GM11168 (cell line): ENCODE data around the gene PTPRE.

Experiments
- in situ Hi-C: fragments of 300-500 bp; cut with MboI; formaldehyde crosslinking; loops from one replicate; pipeline ENCODE4 v1.12.0; 2022; ENCODE audit warnings: low sequenced_read_pairs; ENCODE audit not compliant: unreplicated experiment

PTPRE gene

DNA sequence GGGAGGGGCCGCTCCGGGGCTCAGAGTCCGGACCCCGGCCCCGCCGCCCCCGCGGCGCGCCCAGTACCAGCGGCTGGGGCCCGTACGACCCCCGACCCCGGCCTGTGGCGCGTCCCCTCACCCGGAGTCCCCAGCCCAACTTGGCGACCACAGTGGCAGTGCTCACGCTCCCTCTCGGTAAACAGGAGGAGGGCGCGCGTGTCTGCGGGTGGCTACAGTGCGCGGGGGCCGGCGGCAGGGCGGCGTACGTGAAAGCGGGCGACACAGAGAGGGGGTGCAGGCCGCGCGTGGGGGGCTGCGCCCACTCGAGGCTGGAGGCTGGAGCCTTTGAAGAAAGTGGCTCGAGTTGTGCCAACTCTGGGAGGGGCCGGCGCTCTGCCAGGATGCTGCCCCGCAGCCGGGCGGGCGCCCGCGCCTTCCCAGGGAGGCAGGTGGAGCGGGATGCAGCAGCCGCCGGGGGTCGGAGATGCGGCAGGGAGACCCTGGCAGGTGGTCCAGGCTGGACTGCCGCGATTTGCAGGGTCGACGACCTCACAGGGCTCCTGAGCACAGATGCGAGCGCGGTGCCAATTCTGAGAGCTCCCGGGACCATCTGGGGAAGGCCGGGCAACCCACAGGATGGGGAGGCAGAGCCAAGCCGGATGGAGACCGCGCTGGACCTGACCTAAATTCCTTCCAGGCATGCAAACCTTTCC lies 655 bp downstream of the PTPRE start:
- in situ Hi-C loops: no loop called here

DNA sequence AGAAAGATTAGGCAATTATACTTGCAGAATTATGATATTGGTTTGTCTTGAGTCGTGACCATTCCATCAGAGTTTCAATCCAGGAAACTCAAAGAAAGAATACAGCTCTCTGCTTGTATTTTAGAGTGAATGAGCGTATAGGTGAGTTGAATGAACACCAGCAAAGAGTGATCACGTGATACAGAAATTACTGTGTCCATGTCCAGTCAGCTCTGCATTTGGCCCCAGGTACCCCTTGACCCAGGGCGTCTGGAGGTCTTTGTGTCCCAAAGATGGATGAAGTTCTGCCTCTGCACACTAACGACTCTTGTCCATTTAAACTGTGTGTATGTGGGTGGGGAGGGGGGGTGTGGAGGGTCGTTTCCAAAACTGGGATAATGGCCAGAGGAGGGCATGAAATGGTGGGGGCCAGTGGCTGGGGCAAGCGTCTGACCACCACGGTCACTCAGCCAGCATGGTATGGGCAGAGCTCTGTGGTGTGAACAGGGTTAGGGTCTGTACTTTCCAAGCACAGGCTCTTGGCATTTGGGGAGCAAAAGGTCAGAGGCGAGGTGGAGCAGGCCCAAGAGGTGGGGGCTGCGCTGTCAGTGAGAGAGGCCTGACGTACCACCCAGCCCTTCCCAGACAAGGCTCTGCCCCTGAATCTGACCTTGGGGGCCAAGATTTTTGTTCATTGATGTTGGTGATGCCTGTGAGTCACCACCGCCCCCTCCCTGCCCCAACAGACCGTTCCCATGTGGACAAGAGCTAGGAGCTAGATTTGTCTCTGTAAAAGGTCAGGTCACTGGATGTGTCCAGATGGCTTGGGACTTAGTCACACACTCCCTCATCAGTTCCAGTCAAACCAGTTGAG lies 1.4 kb downstream of the PTPRE start:
- in situ Hi-C loops: no loop called here

DNA sequence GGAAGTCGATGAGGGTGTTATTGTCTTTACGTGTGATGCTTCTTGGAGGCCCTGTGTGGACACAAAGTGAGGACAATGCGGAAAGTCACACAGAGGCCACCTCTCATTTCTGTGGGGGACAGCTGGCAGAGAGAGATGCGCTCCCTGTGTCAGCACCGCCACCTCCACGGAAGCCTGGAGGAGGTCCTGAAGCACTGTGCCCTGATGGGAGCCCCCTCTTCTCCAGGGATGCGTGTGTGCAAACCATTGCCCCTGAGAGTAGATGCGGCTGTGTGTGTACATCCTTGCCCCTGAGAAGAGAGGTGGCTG lies 2.0 kb downstream of the PTPRE start:
- in situ Hi-C loops: no loop called here

DNA sequence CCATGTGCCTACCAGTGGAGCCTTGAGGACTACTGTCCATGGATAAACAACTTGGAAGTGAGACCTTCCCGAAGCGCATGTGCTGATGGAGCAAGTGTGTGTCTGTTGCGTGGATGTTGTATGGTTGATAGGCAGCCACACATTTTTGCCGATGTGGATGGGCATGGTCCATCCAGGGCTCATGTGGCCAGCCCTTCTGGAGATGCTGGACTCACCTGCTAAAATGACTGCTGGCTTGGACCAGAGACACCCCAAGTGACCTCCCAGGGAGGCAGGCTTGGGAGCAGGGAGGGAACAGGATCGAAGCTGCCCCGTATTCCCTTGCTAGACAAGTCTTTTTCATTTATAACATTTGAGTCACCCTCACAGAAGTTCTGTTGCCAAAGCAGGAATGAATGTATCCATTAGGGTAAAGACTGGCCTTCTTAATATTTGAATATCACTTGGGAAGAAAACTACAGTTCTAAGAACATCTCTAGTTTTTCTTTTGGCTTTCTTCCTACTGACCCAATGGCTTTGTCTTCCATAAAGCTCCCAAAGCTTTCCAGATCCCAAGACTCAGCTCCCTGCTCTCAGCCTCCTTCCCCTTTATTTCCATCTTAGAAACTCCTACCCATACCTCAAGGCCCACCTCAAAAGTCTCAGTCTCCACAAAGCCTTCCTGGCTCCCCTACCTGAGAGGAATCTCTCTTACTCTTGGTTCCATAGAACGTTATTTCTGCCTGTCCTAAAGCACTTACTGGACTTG lies 3.0 kb downstream of the PTPRE start:
- in situ Hi-C loops: no loop called here

DNA sequence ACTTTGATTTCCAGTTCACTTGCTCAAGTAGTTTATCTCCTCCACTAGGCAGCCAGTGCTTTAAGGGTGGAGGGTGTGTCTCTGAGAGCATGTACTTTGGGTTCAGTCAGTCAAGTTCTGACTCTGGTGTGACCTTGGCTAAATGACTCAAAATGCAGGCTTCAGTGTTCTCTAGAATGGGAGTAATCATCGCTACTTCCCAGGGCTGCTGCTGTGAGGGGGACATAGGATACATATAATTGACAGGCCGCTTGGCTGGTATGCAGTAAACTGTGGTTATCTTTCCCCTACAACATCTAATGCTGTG lies 3.5 kb downstream of the PTPRE start:
- in situ Hi-C loops: no loop called here

DNA sequence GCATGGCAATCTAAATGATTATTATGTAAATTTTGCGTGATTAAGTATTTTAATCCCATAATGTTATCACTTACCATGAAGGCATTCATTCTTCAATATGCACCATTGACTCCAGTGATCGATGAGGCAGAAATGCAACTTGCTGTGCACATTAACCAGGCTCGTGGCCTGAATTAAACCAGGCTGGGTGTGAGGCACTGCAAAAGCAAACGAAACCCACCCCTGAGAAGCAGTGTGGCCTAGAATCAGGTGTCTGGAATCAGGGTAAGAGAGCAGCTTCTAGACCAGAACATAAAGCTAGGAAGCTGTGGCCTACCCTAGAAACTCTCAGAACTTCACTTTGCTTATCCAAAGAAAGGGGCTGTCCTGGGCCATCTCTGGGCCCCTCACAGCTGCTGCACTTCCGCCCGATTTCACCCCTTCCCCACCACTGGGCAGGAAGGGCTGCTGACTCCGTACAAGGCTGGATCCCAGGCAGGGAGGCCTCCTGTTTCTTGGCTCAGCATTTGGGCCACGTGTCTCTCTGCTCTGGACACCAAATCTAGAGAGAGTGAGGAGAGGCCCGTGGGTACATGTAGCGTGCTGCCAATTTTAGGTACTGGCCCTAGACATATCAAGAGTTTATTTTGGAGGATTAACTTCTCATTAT lies 4.4 kb downstream of the PTPRE start:
- in situ Hi-C loops: no loop called here

DNA sequence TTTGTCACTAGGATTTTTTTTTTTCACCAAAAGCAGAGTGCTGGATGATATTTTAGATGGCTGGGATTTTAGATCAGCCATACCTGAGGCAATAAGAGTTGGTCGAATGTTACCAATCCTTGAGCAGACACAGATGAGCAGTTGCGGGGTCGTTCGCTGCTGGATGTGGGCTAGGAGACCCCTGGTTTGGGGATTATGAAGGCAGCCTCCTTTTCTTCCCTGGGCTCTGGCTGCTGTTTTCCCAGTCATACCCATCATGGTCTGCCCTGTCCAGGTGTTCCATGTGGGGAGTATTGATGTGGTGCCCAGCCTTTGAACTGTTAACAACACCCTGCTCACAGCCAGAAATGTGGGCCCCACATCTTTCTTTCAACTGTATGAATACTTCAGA lies 5.0 kb downstream of the PTPRE start:
- in situ Hi-C loops: no loop called here

DNA sequence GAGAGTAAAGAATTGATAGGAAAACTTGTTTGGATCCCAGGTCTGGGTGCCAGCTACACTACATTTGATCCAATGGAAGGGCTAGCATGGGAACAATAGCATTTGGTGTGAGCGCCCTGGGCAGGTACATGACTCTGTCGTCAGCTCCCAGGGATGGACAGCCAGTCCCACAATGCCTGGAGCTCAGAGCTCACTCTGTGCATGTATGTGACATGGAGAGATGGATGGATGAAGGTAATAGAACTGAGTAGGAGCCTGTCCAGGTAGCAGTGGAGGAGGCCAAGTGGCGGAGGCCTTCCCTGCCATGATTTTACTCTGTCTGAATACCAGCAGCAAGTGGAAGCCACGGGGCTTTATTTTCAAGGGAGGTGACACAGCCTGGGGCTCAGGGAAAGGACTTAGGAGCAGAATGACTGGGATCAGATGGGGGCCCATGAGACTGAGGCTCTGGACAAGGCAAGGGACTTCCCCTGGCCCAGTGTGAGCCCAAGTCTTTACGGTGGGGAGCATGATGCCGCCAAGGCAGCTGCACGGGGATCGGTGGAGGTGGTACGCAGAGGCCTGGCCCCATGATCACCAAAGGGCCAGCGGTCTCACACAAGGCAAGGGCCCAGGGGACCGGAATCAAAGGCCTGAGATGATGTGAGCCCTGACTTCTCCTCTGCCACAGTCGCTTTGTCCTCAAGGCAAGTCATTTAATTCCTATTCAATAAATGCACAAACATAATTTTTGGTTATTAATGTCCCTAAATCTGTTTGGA lies 5.9 kb downstream of the PTPRE start:
- in situ Hi-C loops: no loop called here

DNA sequence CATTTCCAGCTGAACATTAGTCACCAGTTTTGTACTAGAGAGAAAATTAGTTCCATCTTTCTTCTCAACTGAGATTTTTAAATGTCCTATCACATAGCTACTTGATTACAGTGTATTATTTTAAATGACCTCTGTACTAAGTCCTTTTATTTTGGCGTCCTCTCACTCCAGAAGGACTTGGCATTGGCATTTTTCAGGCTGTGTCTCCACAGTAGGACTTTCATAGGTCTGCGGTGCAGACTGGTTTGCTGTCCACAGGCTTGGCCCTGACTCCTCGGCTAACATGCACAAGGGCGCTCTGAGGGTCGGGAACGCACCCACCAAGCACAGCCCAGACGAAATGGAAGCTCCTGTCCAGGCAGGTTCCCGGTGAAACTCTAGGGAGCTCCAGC lies 6.5 kb downstream of the PTPRE start:
- in situ Hi-C loops: no loop called here

DNA sequence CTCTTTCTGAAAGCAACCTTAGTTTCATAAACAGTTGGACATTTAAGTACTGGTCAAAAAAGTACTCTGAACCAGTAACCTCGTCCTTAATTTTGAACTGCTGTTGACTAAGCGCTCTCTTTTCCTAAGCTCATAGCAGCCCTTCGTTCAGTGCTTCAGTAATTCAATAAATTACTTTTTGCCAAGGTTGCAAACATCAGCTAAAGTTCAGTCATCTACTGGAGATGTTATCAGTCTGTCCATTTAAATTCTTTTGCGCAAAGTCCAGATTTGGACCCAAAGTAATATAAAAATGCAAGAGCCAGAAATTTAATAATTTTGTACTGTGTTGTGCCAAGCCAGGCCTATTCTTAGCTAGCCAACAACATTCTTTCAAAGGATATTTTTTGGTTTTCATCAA lies 8.4 kb downstream of the PTPRE start:
- in situ Hi-C loops: no loop called here

DNA sequence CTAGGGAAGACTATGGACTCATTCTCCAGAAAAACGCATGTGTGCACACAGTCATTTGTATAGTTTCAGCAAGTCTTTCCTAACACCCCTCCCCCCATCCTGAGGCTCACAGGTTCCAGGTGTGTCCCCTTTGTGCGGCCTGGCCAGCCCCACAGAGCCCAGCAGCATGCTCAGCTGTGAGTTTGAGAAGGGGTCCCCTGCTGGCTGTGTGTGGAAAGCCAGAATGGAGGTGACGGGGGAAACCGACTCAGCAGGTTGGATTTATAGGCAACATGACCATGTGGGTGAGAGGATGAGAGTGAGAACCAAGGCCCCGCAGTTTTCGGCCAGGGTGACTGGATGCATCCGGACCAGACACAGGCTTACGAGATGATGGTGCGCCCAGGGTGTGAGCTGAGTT lies 9.9 kb downstream of the PTPRE start:
- in situ Hi-C loops: no loop called here

DNA sequence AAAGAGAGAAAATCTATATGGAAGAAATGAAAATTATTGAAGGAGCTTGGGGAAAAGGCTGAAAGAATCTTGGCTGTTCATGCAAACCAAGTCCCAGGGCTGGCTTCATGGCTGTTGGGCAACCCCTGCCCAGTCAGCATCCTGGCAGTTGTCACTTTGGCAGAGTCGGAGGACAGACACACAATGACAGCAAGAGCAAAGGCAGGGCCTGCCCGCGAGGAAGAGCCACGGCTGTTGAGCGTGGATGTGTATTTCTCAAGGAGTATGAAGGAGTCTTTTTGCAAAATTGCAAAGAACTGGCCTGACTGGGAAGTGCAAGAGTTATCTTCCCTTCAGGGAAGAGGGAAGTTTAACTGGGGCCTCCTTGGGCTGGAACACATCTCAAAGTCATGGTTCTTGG lies 11.7 kb downstream of the PTPRE start:
- in situ Hi-C loops: no loop called here

DNA sequence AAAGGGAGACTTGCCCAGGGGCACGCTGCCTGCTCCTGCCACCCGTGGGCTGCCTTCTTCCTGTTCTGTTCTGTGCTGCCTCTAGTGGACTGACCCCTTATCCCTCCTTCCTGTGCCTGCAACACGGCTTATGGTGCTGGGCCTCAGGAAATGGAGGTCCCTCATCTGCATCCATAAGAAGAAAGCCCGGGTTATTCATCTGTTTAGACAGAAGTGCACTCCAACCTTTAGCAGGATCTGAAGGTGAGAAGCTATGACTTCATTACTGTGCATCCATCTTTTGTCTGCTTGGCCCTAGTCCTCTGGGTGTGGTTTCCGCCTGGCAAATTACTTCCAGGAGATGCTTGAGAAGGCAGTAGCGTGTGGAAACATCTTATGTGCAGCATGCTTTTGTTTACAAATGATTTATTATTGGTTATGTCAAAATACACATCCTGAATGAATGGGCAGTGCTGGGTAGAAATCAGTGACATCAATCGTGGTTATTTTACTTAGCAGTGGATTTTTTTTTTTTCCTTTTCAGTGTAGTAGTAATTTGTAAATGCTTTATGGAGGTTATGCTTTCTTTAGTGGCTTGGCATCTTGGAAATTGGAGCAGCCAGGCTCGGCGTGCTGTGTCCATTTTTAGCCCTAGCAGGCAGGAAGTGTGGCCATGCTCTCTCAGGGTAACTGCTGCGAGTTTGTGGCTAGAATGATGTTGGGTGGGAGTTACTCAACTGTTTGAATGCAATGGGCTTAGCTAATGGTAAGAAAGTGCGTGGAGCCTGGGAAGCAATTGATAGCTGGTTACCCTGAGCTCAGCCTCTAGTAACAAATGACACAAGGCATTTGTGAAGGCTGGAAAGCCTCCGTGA lies 12.7 kb downstream of the PTPRE start:
- in situ Hi-C loops: no loop called here

DNA sequence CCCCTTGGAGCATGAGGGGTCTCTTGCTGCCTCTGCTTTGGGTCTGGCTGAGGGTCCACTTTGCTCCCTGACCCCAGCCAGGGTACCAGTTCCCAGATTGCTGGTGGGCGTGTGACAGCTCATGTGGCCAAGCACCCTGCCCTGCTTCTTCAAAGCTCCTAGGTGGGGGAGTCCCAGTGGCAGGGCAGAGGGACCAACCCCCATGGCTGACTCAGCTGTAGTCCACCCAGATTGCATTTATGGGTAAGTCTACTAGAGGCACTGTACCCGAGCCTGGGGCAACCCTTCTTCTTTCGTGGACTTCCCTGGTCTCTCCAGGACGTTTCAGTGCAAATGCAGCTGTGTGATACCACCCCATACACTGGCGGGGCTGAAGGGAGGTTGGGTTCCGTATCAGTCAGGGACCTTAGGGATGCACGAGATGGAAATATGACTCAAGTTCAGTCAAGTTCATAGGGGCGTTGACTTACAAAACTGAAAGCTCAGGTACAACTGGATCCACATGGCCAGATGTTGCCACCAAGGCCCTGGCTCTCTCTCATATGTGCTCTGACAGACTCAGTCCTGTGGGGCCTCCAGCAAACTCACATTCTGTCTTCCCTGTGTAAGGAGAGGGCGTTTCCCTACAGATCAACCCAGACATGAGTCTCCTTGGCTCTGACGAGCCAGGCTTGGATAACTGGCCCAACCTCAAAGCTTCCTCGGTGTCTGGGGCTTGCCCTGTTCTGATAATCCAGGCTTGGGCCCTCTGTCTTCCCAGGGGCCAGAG lies 13.6 kb downstream of the PTPRE start:
- in situ Hi-C loops: no loop called here

DNA sequence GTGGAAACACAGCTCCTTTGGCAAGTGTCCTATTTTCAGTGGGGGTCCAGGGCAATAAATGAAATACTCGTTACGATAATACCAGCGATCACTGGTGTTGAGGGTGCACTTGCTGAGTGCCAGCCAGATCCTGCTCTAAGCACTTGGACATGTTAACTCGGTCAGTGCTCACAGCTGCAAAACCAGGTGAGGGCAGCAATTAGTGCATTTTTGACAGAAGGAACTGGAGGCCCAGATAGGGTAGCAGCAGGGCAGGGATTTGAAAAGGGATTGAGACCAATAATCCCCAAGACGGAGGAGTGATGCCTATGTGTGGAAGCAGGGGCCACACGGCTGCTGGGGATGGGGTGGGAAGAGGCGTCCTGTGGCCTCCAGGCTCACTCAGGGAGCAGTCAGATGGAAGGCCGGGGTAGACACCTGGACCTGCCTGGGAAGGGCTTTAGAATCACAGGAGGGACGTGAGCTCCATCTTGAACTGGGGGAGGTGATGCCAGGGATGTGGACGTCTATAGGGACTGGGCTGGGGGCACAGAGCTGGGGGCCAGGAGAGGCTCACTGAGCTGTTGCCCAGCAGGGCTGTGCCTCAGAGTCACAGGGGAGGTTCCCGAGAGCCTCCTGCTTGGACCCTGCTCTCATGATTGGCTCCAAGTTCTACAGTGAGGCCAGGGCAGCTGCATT lies 14.3 kb downstream of the PTPRE start:
- in situ Hi-C loops: no loop called here

DNA sequence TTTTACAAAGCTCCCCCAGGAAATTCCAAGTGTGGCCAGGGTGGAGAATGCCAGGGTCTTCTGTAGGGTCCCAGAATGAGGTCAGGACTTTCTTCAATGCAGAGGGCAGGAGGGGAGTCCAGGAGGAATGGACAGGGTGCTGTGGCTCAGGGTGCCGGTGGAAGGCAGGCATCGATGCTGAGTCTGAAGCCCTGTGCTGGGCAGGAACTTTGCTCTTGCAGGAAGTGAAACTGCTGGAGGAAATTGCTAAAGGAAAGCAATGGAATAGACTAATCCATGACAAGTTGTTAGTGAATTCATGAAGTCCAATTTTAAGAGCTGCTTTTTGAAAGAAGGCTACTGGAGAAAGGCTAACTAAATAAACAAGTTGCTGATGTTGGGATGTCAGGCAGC lies 14.8 kb downstream of the PTPRE start:
- in situ Hi-C loops: no loop called here

DNA sequence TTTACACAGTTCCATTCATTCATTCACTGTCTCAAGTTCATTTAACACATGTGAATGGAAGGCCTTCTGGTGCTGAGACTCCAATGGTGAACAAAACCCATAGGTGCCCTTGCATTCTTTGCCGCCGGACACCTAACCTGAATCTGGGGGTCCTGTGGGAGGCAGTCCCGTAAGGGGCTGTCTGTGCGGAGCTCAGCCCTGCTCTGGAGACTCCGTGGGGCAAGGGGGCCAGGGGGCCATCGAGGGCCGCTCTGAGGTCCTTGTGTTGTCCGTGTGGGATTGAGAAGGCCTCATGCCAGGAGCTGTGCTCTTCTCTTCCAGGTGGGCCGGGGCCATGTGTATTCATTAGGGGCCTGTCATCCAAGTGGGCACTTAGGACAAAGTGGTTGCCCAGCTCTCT lies 15.3 kb downstream of the PTPRE start:
- in situ Hi-C loops: no loop called here

DNA sequence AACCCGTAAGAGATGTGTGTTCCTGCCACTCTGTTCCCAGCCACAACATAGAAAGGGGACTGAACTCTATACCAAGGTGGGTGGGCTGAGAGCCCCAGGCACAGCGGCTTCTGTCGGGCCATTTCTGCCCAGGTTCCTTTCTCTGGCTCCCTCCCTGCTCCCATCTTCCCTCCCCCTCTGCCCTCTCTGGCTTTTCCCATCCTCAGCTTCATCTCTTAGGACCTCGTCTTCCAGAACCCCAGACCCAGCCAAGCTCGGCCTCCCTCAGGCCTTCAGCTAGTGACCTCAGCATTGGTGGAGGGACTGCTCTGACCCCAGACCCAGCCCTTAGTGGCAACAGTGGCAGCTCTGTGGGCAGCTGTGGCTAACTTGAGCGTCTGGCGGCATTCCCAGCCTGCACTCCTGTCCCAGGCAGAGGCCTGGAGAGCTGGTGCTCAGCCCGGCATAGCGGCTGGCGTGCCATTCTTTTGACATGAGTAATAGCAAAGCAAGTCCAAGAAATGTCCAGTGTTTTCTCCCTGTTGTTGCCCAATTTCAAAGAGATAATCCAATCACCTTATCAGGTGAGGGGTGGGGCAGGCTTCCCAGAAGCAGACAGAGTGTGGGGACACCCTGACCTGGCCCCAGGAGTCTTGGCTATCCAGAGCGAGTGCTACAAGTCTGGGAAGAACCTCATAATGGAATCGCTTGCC lies 15.9 kb downstream of the PTPRE start:
- in situ Hi-C loops: no loop called here
